Amniotic epithelial cell (primary cell): Measurements from ENCODE around the gene BEGAIN.

Experiments used
- DNase-seq: peaks from one replicate; pipeline ENCODE4 v3.0.0-alpha.2; 2010; ENCODE audit warnings: low read depth

BEGAIN gene

DNA sequence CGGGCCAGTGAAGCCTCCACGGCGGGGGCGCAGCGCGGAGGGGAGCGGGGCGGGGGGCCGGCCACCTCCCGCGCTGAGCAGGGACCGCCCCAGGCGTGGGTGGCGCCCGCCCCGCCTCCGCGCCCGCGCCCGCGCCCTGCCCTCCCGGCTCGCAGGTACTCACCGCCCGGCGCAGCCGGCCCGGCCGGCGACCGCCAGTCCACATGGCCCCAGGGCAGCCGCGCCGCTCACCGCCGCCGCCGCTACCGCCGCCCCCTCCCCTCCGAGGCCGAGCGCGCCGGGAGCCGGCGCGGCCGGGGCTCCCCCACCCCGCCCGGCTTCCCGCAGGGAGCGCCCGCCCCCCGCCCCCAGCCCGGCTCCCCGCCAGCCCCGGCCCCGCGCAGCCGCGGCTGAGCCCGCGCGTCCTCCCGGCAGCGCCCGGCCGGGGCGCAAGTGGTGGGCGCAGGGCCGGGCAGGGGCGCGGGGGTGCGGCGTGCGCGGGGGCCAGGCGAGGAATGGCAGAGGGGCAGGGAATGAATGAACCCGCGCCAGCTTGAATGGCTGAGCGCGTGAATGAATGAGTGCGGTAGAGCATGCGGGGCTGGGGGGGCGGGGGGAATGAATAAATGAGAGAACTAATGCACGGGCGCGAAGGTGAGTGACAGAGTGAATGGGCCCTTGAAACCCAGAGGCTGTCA is at the start of gene BEGAIN:
BEGAIN (minus strand) TSS at position 332 of the 677 bp plus-strand sequence; CDS start at position 205, 127 bp downstream.
- DNase-seq = no peak

DNA sequence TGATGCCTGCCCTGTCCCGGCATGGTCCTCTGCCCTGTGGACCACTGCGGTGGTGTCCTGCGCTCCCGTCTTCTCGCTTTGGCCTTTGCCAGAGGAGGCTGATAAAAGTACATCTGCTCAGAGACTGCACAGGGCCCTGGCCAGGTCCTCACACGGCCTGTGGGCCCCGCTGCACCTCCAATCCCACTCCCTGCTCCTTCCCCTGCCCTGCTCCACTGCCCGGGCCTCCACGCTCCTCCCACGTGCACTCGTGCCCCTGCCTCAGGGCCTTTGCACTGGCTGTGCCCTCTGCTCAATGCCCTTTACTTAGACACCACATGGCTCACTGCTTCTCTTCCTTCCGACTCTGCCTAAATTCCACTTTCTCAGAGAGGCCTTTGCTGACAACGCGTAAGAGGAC is 49.3 kb upstream of the BEGAIN start:
- DNase-seq = no peak

DNA sequence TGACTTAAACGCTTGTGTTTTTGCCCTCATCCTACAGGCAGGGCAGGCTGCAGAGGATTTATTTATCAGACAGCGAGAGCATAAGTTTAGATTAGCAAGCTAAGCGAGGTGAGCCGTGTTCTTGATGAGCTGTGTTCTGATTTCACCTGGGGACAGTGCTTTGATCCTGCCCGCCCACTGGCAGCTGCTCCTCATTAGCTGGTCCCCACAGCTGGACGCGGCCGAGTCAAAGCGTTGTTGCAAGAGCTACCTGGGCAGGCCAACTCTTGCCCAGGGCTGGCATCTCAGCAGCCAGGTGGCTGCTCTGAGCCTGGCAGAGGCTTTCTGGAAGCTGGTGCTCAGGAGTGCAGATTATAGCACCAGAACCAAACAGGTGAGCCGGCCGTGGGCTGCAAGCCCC is 46.8 kb upstream of the BEGAIN start:
- DNase-seq = no peak

DNA sequence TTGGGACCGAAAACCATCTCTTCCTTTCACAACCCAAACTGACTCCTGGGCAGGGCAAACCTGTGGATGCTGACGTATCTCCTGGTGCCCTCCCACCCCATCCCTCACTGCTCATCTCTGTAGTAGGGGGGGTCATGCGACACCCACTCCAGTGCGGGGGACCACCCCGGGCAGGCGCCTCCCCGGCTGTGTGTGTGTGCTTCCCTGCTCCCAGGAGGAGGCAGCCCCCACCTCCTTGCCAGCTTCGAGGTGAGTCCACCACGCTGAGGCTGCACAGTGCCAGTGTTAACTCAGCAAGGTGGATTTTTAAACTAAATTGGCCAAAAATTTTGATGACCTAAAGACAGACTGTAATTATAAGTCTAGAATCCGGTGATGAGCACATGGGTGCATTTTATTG is 46.2 kb upstream of the BEGAIN start:
- no peak for DNase-seq

DNA sequence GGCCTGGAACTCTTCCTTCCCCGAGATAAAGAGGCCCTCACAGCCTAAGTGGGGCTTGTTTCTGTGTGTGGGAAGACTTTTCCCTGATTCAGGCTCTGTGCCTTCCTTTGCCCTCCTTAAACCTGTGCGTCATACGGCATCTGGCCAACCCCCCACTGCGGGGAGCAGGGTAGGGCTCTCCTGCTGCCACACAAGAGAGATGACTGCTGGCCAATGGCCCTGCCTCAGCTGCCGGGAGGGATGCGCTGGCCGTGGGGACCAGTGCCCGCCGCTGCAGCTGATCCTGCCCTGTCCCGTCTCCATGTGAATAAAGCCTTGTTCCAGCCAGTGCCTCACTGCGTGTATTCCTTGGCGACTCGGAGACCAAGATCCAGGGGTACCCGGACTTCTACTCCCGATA is 42.5 kb upstream of the BEGAIN start:
- DNase-seq = no peak

DNA sequence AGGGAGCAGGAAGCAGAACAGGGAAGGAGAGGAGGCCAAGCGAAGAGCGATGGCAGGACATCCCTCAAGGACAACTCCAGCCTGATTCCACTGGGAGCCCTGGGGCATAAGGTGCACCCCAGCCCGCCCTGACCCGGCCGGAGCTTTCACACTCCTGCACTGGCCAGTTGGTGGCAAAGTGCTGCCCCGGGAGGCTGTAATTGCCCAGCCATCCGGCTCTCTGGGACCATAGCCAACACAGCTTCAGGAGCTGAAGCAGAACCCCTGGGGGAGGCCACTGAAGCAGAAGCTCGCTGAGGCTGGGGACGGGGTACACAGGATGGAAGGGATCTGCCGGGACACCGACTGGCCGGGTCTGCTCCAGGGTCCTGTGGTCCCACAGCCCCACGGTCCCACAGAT is 41.9 kb upstream of the BEGAIN start:
- DNase-seq = no peak

DNA sequence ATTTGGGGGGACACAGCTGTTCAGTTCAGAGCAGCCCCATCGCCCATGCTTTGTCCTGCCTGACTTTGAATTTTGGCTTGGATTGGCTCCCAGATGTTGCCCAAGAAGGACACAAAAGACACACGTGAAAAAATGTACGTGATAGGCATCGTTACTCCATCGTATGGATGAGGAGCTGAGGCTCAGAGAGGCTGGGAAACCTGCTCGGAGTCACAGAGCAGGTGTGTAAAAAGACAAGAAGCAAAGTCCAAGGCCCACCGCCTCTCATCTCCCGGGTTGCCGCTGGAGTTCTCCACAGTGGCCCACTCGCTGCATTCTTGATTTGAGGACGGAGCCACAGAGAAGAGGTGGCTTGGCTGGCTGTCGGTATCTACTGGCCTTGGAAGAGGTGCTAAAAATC is 41.0 kb upstream of the BEGAIN start:
- DNase-seq = no peak

DNA sequence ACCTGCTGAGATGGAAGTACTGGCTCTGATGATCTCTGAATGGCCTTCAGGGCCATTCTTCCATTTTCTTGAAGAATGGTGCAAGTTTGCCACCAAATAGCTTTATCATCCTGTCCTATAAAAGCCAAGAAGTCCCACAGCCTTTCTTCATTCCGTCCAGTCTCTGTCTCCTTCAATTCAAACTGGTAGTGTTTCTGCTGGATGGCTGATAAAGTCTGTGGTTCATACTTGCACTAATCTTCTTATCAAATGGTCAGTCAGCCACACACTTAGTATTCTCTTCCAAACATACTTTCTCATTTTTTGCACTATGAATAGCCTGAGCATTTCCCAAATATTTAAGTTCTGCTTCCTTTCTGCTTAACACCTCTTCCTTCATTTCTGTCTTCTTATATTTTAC is 39.4 kb upstream of the BEGAIN start:
- no peak for DNase-seq

DNA sequence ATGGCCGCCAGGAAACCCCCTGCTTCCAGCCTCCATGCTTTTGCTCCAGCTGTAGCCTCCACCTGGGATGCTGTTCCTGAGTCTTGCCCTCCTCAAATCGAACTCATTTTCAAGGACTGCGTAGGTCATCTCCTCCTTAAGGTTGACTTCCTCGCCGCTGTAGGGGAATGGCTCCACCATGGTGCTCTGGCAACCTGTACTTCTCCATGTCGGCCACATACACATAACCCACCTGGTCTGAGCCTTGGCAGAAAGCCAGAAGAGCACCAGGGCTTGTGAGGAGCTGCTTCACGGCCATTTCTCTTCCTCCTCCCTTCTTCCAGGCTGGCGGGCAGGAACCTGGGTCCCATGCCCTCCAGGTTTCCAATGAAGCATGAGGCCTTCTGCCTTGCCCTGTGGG is 36.7 kb upstream of the BEGAIN start:
- DNase-seq = no peak

DNA sequence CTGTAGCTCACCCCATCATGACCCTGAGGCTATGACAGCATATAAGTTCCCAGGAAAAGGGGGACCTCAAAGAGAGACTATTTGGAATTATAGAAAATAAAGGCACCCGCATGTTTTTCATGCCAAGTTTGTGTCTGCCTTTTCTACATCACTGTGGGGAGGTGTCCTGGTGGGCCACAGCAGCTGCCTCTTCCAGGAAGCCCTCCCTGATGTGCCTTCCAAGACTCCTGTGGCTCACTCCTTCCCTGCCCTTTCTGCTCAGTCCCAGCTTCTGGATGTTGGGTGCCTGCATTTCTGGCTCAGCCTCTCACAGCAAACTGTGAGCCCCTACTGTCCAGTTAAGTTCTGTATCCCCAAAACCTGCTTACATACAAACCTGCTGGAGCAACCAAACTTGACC is 36.3 kb upstream of the BEGAIN start:
- DNase-seq = no peak

DNA sequence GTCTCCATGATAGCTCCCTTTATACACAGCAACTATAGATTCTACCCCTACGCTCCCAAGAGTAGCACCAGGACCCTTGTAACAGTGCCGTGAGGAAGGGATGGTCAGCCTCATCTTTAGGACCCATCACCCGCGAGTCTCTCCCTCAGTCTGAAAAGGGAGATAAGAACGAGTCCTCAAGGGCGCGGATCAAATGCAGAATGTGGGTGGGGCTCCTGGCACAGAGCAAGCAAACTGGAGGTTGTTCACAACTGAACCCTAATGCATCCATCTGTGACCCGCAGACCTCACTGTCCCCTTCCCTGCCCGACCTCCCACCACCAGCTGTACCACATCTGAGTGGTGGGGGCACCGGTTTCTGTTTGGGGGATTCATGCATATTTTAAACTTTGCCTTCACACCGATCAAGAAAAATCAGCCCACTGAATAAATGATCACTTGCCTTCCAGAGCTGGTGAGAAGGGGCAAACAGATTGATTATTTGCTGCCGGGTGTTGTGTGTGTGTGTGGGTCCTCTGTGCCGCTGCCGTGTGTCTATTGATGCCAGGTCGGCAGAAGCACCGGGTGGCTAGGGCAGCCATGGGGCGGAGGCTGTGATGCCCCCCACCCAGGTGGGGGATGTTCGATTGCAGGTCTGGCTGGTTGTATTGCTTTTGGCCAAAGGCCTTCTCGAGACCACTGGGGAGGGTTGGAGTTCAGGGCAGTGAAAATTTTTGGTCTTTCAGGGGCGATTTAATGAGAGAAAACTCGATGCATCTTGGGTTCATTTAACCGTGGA is 35.7 kb upstream of the BEGAIN start:
- DNase-seq = no peak

- DNase-seq = no peak
Observed at GRCh38 chr14:100622224-100622623, 35.0 kb upstream of the BEGAIN start.

- no peak for DNase-seq
Observed at GRCh38 chr14:100621806-100622205, 34.6 kb upstream of the BEGAIN start.

DNA sequence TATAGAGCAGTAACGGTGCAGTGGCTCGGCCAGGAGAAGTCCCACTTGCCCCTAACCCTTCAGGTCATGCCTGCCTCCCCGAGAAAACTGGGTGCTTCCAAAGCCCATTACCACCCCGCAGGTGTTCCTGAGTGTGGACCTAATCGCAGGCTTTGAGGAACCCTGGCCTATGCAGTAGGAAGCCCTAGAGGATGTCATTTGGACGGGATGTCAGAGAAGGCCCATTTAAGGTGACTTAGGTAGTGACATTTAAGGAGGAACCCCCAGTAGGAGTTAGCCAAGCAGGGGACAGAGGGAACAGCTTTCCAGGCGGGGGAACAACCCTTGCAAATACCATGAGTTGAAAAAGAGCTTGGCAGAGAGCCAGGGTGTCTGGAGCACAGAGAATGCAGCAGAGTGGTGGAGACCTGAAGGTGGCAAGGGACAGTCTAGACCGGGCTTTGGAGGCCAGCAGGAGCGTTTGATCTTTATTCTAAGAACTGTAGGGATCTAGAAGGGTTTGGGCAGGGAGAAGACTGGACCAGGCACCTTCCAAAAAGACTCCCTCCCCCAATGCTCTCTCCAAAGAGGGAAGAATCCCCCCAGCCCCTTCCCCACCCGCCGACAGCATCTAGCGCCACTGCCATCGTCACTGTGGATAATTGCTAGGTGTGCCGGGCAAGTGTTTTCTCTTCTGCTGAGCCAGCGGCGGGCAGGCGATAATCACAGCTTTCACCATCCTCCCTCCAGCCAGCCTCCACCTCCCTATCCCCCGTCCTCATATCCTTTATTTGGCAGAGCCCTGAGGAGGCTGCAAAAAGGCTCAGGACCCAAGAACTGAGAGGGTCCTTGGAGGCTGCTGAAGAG is 33.3 kb upstream of the BEGAIN start:
- DNase-seq = no peak

- no peak for DNase-seq
Observed at GRCh38 chr14:100619396-100620254, 32.4 kb upstream of the BEGAIN start.

DNA sequence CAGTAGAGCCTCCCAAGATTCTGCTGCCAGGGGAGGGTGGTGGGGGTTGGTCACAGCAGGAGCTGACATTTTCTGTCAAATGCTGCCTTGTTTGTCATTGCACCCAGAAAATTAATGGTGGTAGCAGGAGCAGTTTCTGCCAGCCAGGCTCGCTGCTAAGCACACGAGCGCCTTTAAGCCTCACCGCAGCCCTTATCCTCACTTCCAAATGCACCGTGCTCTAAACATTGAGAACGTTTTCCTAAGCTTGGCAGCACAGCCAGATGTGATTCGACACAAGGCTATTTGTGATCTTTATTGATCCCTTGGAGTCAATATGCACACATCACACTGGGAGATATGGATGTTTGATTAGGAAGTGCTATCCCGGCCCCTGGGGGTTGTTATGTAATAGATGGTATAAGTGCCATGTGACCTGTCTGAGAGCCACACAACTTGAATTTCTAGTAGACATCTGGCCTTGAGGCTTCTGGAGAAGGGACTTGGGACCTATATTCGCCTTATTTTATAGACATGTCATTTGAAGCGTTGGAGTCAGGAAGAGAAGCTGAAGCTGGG is 31.6 kb upstream of the BEGAIN start:
- DNase-seq = no peak

- DNase-seq = no peak
Observed at GRCh38 chr14:100618318-100618693, 31.1 kb upstream of the BEGAIN start.

GRCh38 chr14:100617410-100618317 is 30.4 kb upstream of the BEGAIN start:
- no peak for DNase-seq

GRCh38 chr14:100616854-100617409 is 29.7 kb upstream of the BEGAIN start:
- no peak for DNase-seq
